ENCODE measurements around the gene MAP2K5.

Gene MAP2K5

GRCh38 chr15:67823314-67824196 is 281.1 kb downstream of the MAP2K5 start:
- TF ChIP-seq CTCF (IDR thresholded peaks at IDR 0.05; ENCODE audit: control insufficient read depth, extremely low read depth, insufficient read depth): no peak
- no peak overlapping the region for H3K4me3 ChIP-seq (ENCODE audit: low read depth, low read length)
- no peak for DNase-seq (ENCODE audit: low read depth)

- no peak for TF ChIP-seq CTCF (IDR thresholded peaks at IDR 0.05; ENCODE audit: control insufficient read depth, extremely low read depth, insufficient read depth)
- DNase-seq (ENCODE audit: low read depth): no peak
- no peak overlapping the region for H3K4me3 ChIP-seq (ENCODE audit: low read depth, low read length)
Measured at GRCh38 chr15:67824197-67824968, 281.9 kb downstream of the MAP2K5 start.

- H3K4me3 ChIP-seq (ENCODE audit: low read depth, low read length): no peak within 1 kb of the TSS
- no peak for DNase-seq (ENCODE audit: low read depth)
- no peak for TF ChIP-seq CTCF (IDR thresholded peaks at IDR 0.05; ENCODE audit: control insufficient read depth, extremely low read depth, insufficient read depth)
Measured at GRCh38 chr15:67824976-67825880, 282.7 kb downstream of the MAP2K5 start, which contains the start of gene SKOR1. SKOR1 (plus strand) TSS chr15:67825509; CDS start chr15:67825603, 94 bp downstream.

GRCh38 chr15:67825881-67826716 is 283.6 kb downstream of the MAP2K5 start:
- H3K4me3 ChIP-seq (ENCODE audit: low read depth, low read length): no peak overlapping the region
- DNase-seq (ENCODE audit: low read depth): no peak
- TF ChIP-seq CTCF (IDR thresholded peaks at IDR 0.05; ENCODE audit: control insufficient read depth, extremely low read depth, insufficient read depth): no peak

GRCh38 chr15:67826717-67827561 is 284.4 kb downstream of the MAP2K5 start:
- TF ChIP-seq CTCF (IDR thresholded peaks at IDR 0.05; ENCODE audit: control insufficient read depth, extremely low read depth, insufficient read depth): no peak
- DNase-seq (ENCODE audit: low read depth): no peak

More at GRCh38 chr15:67826717-67827561, 284.4 kb downstream of the MAP2K5 start:
- no peak overlapping the region for H3K4me3 ChIP-seq (ENCODE audit: low read depth, low read length)

All from LNCaP clone FGC (cell line).